B cell (primary cell): ENCODE results near the gene ZNF165. TPM values are rescaled to one million over a fixed set of nuclear protein-coding genes. Genes with fewer than 3 reads are reported as not detected.

Source experiments
- ATAC-seq: fragments of 200-7000 bp; cut with Tn5 transposase; one replicate; pipeline ENCODE4 v1.10.0; 2021; ENCODE audit warnings: low read depth, mild to moderate bottlenecking, moderate number of reproducible peaks, moderate library complexity
- CTCF ChIA-PET: fragments of 350-600 bp; sonication (Branson Sonifier 250); formaldehyde crosslinking; loops from one replicate; lab custom pipeline; 2021; ENCODE audit warnings: antibody characterized with exemption, inconsistent platforms; lab: Charles Lee
- POLR2A ChIA-PET: fragments of 350-600 bp; sonication (Branson Sonifier 250); formaldehyde crosslinking; loops from one replicate; lab custom pipeline; 2021; ENCODE audit warnings: antibody characterized with exemption; lab: Charles Lee
- DNase-seq: peaks from one replicate; pipeline ENCODE4 v3.0.0; 2013
- H2AFZ ChIP-seq: 2 replicates; pipeline ENCODE4 v1.6.1; 2012; ENCODE audit warnings: mild to moderate bottlenecking, low read depth, low read length; ENCODE audit not compliant: insufficient read depth, poor library complexity, severe bottlenecking
- H3K27ac ChIP-seq, 2 donors: 1 replicate in 1 of 2; 2 replicates in 1 of 2; pipeline ENCODE4 v1.5.1; 2012 to 2013; ENCODE audit warnings: low read length in 2 of 2, mild to moderate bottlenecking in 2 of 2, moderate library complexity in 1 of 2
- H3K27me3 ChIP-seq, 4 experiments: fragments of 200-600 bp in 1 of 4; sonication (generic) in 1 of 4; replicated peaks in 1 of 4; 1 replicate in 2 of 4; 2 replicates in 2 of 4; pipeline versions ENCODE4 v1.6.1 to v1.7.0; 2013 to 2016; ENCODE audit warnings: low read length in 3 of 4, mild to moderate bottlenecking in 2 of 4, mixed read lengths in 1 of 4, moderate library complexity in 1 of 4; ENCODE audit not compliant: insufficient read depth in 4 of 4, control insufficient read depth in 3 of 4; ENCODE audit errors: control extremely low read depth in 1 of 4
- H3K36me3 ChIP-seq, 2 experiments: replicated peaks in 1 of 2; 1 replicate in 1 of 2; 2 replicates in 1 of 2; pipeline versions ENCODE4 v1.6.1 to v1.7.1; 2013; ENCODE audit warnings: low read length in 1 of 2; ENCODE audit not compliant: insufficient read depth in 2 of 2, control insufficient read depth in 1 of 2; ENCODE audit errors: control extremely low read depth in 1 of 2, extremely low read depth in 1 of 2
- H3K4me1 ChIP-seq, 2 donors: fragments of 200-600 bp in 1 of 2; sonication (generic) in 1 of 2; 1 replicate in 1 of 2; 2 replicates in 1 of 2; pipeline versions ENCODE4 v1.5.1 to v1.6.1; 2013 to 2017; ENCODE audit warnings: low read length in 2 of 2; ENCODE audit not compliant: control insufficient read depth in 2 of 2, insufficient read depth in 2 of 2
- H3K4me2 ChIP-seq: replicated peaks from 2 replicates; pipeline ENCODE3; 2012; ENCODE audit warnings: mild to moderate bottlenecking, low read depth, low read length; ENCODE audit not compliant: poor library complexity, severe bottlenecking
- H3K4me3 ChIP-seq, 5 experiments: fragments of 200-600 bp in 1 of 5; sonication (generic) in 1 of 5; 1 replicate in 3 of 5; 2 replicates in 2 of 5; pipeline versions ENCODE4 v1.5.1 to v1.7.0; 2011 to 2016; ENCODE audit warnings: low read length in 4 of 5, mild to moderate bottlenecking in 4 of 5, low read depth in 2 of 5, control low read depth in 1 of 5, moderate library complexity in 1 of 5; ENCODE audit not compliant: insufficient read depth in 1 of 5; ENCODE audit errors: control extremely low read depth in 1 of 5, extremely low read depth in 1 of 5
- H3K79me2 ChIP-seq: fragments of 200-600 bp; sonication (generic); one replicate; pipeline ENCODE4 v1.6.0; 2016; ENCODE audit warnings: low read length; ENCODE audit not compliant: control insufficient read depth, insufficient read depth
- H3K9ac ChIP-seq: fragments of 200-600 bp; sonication (generic); 2 replicates; pipeline ENCODE4 v1.6.1; 2017; ENCODE audit warnings: mild to moderate bottlenecking, low read length, moderate library complexity
- H3K9me3 ChIP-seq, 3 donors: one replicate each; pipeline versions ENCODE4 v1.6.1 to v1.7.1; 2013; ENCODE audit warnings: low read length in 2 of 3; ENCODE audit not compliant: control insufficient read depth in 2 of 3, insufficient read depth in 1 of 3; ENCODE audit errors: control extremely low read depth in 1 of 3
- H4K20me1 ChIP-seq: 2 replicates; pipeline ENCODE4 v1.6.0; 2012; ENCODE audit warnings: mild to moderate bottlenecking, low read length; ENCODE audit not compliant: insufficient read depth, control insufficient read depth, poor library complexity, severe bottlenecking
- H3K27ac Mint-ChIP-seq: one replicate; pipeline ENCODE4 v1.8.0; 2021; ENCODE audit warnings: mixed read lengths
- H3K27me3 Mint-ChIP-seq: one replicate; pipeline ENCODE4 v1.8.0; 2021; ENCODE audit warnings: mixed read lengths
- H3K4me1 Mint-ChIP-seq: one replicate; pipeline ENCODE4 v1.8.0; 2021; ENCODE audit warnings: mixed read lengths
- H3K4me3 Mint-ChIP-seq: one replicate; pipeline ENCODE4 v1.8.0; 2021; ENCODE audit warnings: mixed read lengths
- H3K9me3 Mint-ChIP-seq: one replicate; pipeline ENCODE4 v1.8.0; 2022; ENCODE audit warnings: mixed read lengths; ENCODE audit not compliant: insufficient read depth
- CTCF ChIP-seq: fragments of 200-600 bp; IDR thresholded peaks from one replicate; pipeline ENCODE4 v1.8.0; 2022; ENCODE audit warnings: antibody characterized with exemption, mild to moderate bottlenecking
- EZH2 ChIP-seq: IDR thresholded peaks from 2 replicates; pipeline ENCODE4 v1.6.1; 2012; ENCODE audit warnings: borderline replicate concordance, low read depth, mild to moderate bottlenecking, moderate library complexity, low read length; ENCODE audit not compliant: insufficient read depth, poor library complexity, severe bottlenecking
- WGBS: methylation state at CpG from one replicate; pipeline ENCODE4 v1.1.5; 2013; ENCODE audit warnings: missing lambda C conversion rate; ENCODE audit not compliant: insufficient coverage; 5-methylcytosine and 5-hydroxymethylcytosine counted together
- intact Hi-C: fragments of 100-400 bp; cut with micrococcal nuclease; formaldehyde crosslinking; loops from one replicate; pipeline ENCODE4 v1.10.0; 2022
- polyA plus RNA-seq: library from polyadenylated mRNA; depleted of rRNA; stranded (reverse); fragments of >200 nt; gene quantifications from 2 replicates; pipeline ENCODE4 v1.2.3, GENCODE V29; 2012
- total RNA-seq, 2 donors: library from RNA; stranded (reverse); fragments of 120-200 nt in 1 of 2; gene quantifications; 1 replicate in 1 of 2; 2 replicates in 1 of 2; pipeline versions ENCODE4 v1.2.3 to v1.2.4, GENCODE V29; 2013 to 2022

The ZNF165 gene
- total and polyA plus RNA-seq, 2 donors (not counting 1 experiment from before 2014, with no cell fraction given): 3.5 to 4.2 TPM

- DNase-seq (no peak), ATAC-seq (no peak)
- Histone ChIP-seq H3K4me1 (peaks cover 18% of the 10 kb centered on the region in 2 donors), H3K79me2 (peaks cover 16% of the 10 kb centered on the region), H3K4me2 (no peak overlapping the region), H3K27ac (no peak overlapping the region), H3K27me3 (no peaks in the 10 kb centered on the region), H4K20me1 (no peaks in the 10 kb centered on the region), H3K9ac (no peak overlapping the region), H3K9me3 (no peaks in the 10 kb centered on the region), H2AFZ (no peak overlapping the region), H3K4me3 (no peak overlapping the region), H3K36me3 (peaks cover under 1 to 9% of the 10 kb centered on the region in 2 experiments)
- no peak for TF ChIP-seq CTCF
- no peak for TF ChIP-seq EZH2
- H3K27ac Mint-ChIP-seq: no peak overlapping the region
- H3K27me3 Mint-ChIP-seq: no peaks in the 10 kb centered on the region
- H3K9me3 Mint-ChIP-seq: no peaks in the 10 kb centered on the region
- H3K4me1 Mint-ChIP-seq: peaks cover 43% of the 10 kb centered on the region
- no CpG with 5 or more reads among the region's 1 CpG for WGBS
- intact Hi-C loops: loop anchor here (1.0 to 10.0 kb wide), 4 partner anchors 83 to 660 kb away; partner anchors contain the start of genes ZNF184 and ZSCAN31
- ChIA-PET CTCF (interaction anchor here (0.7 kb wide), 1 partner anchor 224 kb away, joined by 3 read pairs; no protein-coding TSS in a partner anchor), POLR2A (no interaction called here)
- H3K4me3 Mint-ChIP-seq: no peak overlapping the region
Observed at GRCh38 chr6:28134716-28135115, 54.3 kb downstream of the ZNF165 start.

DNA sequence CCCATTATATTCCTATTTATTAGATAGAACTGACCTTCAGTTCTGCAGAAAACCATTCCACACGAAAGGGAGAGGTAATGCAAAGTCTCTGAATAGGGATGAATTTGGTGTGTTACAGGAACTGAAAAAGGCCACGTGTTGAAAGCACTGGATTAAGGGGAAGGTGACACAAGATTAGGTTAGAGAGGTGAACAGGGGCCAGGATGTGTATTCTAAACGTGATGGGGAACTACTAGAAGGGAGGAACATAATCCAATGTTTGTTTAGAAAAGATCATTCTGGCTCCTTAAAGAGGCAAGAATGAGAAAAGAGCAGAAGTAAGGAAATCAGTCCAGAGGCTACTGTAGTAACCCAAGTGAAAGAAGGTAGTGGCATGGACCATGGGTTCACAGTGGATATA lies 55.0 kb downstream of the ZNF165 start:
- H3K9me3 ChIP-seq: no peaks in the 10 kb centered on the region
- H3K27ac ChIP-seq: peak overlapping the region; percentile 20 to 97
- H3K27ac Mint-ChIP-seq: peak overlapping the region; percentile 95
- no peaks in the 10 kb centered on the region for H3K27me3 ChIP-seq
- H3K9ac ChIP-seq: no peak overlapping the region
- CTCF ChIA-PET: interaction anchor here (4.1 kb wide), 1 partner anchor 221 kb away, joined by 22 read pairs; no protein-coding TSS in a partner anchor
- no peaks in the 10 kb centered on the region for H4K20me1 ChIP-seq
- H3K79me2 ChIP-seq: peaks cover 13% of the 10 kb centered on the region
- H3K4me1 ChIP-seq: peaks cover 18 to 21% of the 10 kb centered on the region in 2 donors
- H3K4me2 ChIP-seq: peak overlapping the region; percentile 94
- POLR2A ChIA-PET: no interaction called here
- H3K4me3 Mint-ChIP-seq: peak overlapping the region; percentile 94
- H3K36me3 ChIP-seq: peaks cover 0 to 4% of the 10 kb centered on the region in 2 experiments
- H3K27me3 Mint-ChIP-seq: no peaks in the 10 kb centered on the region
- no peak for TF ChIP-seq EZH2
- TF ChIP-seq CTCF: no peak
- no peaks in the 10 kb centered on the region for H3K9me3 Mint-ChIP-seq
- DNase-seq (peak; percentile 38), ATAC-seq (no peak)
- H3K4me3 ChIP-seq: no peak overlapping the region
- peaks cover 47% of the 10 kb centered on the region for H3K4me1 Mint-ChIP-seq
- H2AFZ ChIP-seq: peak overlapping the region; percentile 26
- intact Hi-C loops: loop anchor here (5.0 to 10.0 kb wide), 3 partner anchors 82 to 661 kb away; partner anchors contain the start of genes ZNF184 and ZSCAN31
- 6% methylated on average over 2 of the region's 3 CpGs for WGBS
